ENCODE results near the gene C6orf89. TPM values are rescaled to one million over a fixed set of nuclear protein-coding genes. Genes with fewer than 3 reads are reported as not detected.

C6orf89 gene
- polyA plus RNA-seq, 2 of the 4 experiments (the other 2 are of a cell fraction) = 13.8 to 27.0 TPM

DNA sequence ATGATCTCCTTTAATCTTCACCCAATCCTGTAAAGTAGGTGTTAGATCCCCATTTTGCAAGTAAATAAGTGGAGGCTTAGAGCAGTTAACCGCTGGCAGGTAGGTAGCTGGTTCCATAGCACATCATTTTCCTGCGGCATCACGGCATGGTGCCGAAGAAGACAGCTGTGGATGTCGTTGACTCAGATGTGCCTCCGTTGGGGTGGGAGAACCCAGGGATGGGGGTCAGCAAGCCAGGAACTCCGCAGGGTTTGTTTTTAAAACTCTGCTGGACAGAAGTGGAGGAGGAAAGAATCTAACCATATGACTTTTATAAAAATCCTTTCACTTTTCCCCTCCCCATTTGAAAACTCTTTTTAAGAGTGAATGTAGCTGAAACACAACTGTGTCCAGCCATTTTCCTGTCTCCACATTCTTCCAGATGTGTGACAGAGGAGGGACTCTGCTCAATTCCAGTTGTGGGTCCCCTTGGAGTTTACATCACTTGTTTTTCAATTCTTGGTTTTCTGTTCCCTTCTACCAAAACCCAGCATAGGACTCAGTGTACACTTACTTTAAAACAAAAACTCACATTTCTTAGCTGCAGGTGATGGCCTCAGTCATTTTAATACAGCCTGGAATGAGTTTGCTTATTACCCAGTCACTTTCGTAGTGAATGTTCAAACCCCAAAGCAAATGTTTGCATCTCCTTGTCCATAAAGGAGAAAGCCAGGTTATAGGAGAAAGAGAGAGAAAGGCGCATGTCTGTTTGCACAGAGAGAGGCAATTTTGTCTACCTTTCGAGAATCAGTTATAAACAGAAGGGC lies 41.2 kb downstream of the C6orf89 start:
- WGBS (ENCODE audit: missing lambda C conversion rate) = 87% methylated on average over 10 of the region's 10 CpGs
- no peaks in the 10 kb centered on the region for H3K9me3 ChIP-seq
- POLR2A ChIA-PET = no interaction called here
- H3K4me2 ChIP-seq = no peak overlapping the region
- ATAC-seq = no peak
- H3K4me3 ChIP-seq = no peak overlapping the region
- no peaks in the 10 kb centered on the region for H3K4me1 ChIP-seq
- H3K27ac ChIP-seq = no peak overlapping the region
- CTCF ChIA-PET = interaction anchor here (0.6 to 1.4 kb wide), 4 partner anchors 13 to 239 kb away, joined by 3 to 4 read pairs (median 4); partner anchors contain the start of gene C6orf89
- no peak for DNase-seq (ENCODE audit: low read depth in 1 of 2, low spot score in 1 of 2)
- no peak for FAIRE-seq
- TF ChIP-seq HOXA7 (CRISPR knock-in tag; IDR thresholded peaks at IDR 0.05) = no peak
- no peak for TF ChIP-seq SMC3 (IDR thresholded peaks at IDR 0.05)
- no peak for TF ChIP-seq HEYL (CRISPR knock-in tag; IDR thresholded peaks at IDR 0.05)
- TF ChIP-seq MYC (IDR thresholded peaks at IDR 0.05; ENCODE audit: borderline replicate concordance, low read length) = no peak
- TF ChIP-seq MAFK (IDR thresholded peaks at IDR 0.05; ENCODE audit: partially characterized antibody) = no peak
- TF ChIP-seq, protein P1, sequence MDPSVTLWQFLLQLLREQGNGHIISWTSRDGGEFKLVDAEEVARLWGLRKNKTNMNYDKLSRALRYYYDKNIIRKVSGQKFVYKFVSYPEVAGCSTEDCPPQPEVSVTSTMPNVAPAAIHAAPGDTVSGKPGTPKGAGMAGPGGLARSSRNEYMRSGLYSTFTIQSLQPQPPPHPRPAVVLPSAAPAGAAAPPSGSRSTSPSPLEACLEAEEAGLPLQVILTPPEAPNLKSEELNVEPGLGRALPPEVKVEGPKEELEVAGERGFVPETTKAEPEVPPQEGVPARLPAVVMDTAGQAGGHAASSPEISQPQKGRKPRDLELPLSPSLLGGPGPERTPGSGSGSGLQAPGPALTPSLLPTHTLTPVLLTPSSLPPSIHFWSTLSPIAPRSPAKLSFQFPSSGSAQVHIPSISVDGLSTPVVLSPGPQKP (IDR thresholded peaks at IDR 0.05; ENCODE audit: low read depth, low read length) = no peak
- no peak for TF ChIP-seq NR3C1 (IDR thresholded peaks at IDR 0.05)
- TF ChIP-seq, protein P2, sequence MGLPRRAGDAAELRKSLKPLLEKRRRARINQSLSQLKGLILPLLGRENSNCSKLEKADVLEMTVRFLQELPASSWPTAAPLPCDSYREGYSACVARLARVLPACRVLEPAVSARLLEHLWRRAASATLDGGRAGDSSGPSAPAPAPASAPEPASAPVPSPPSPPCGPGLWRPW (IDR thresholded peaks at IDR 0.05) = no peak
- TF ChIP-seq NPAS2 (CRISPR knock-in tag; IDR thresholded peaks at IDR 0.05; ENCODE audit: borderline replicate concordance) = no peak

DNA sequence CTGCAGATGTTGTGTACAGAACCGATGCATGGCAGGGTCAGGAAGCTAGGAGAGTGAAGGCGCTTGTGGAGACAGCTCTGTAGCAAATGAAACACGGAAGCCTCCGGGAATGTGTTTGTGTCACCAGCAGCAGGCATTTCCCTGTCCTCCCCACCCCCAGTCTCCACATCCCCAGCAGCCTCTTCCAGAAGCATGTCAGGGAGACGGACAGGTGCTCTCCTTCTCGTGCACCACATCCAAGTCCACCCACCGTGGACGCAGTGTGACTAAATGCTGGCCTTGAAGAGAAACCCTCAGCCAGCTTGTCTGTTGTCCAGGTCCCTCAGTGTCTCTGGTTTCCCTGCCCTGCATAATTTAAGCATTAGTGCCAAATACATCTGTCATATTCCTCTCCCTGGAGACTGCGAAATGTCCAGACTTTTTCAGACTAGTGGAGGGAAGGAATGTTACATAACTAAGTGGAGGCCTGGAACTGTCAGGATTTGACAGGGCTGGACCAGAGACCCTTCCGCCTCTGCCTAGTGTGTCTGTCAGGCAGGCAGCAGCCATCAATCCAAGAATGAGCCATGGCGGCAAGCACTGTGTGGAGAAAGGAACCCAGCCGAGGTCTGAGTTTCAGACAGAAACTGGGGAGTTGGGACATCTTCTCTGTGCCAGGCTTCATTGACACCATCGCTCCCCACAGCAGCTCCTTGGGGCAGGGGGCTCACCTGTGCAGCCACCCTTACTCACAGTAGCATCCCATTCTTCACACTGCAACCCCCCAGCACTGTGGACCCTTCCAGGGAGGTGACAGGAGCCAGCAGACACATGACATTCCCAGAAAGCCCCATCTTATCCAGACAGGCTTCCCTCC lies 42.2 kb downstream of the C6orf89 start:
- no peak overlapping the region for H3K27ac ChIP-seq
- H3K4me3 ChIP-seq = no peak overlapping the region
- H3K9me3 ChIP-seq = no peaks in the 10 kb centered on the region
- WGBS (ENCODE audit: missing lambda C conversion rate) = 85% methylated on average over 13 of the region's 13 CpGs
- CTCF ChIA-PET = interaction anchor here (0.7 to 1.4 kb wide), 2 partner anchors 14 to 42 kb away, joined by 4 read pairs; partner anchors contain the start of gene C6orf89
- no peak overlapping the region for H3K4me2 ChIP-seq
- POLR2A ChIA-PET = no interaction called here
- FAIRE-seq (no peak), DNase-seq (ENCODE audit: low read depth in 1 of 2, low spot score in 1 of 2) (no peak), ATAC-seq (no peak)
- TF ChIP-seq HOXA7 (CRISPR knock-in tag; IDR thresholded peaks at IDR 0.05) (no peak), MAFK (IDR thresholded peaks at IDR 0.05; ENCODE audit: partially characterized antibody) (no peak), PHF8 (IDR thresholded peaks at IDR 0.05; ENCODE audit: borderline replicate concordance, low read depth) (no peak), POLR2A (IDR thresholded peaks at IDR 0.05; ENCODE audit: low read length) (no peak), HOXB13 (CRISPR knock-in tag; IDR thresholded peaks at IDR 0.05; ENCODE audit: low read depth) (no peak), FOSB (CRISPR knock-in tag; IDR thresholded peaks at IDR 0.05) (no peak)
- TF ChIP-seq, protein P3, sequence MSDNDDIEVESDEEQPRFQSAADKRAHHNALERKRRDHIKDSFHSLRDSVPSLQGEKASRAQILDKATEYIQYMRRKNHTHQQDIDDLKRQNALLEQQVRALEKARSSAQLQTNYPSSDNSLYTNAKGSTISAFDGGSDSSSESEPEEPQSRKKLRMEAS (IDR thresholded peaks at IDR 0.05) = no peak
- TF ChIP-seq, protein P4, sequence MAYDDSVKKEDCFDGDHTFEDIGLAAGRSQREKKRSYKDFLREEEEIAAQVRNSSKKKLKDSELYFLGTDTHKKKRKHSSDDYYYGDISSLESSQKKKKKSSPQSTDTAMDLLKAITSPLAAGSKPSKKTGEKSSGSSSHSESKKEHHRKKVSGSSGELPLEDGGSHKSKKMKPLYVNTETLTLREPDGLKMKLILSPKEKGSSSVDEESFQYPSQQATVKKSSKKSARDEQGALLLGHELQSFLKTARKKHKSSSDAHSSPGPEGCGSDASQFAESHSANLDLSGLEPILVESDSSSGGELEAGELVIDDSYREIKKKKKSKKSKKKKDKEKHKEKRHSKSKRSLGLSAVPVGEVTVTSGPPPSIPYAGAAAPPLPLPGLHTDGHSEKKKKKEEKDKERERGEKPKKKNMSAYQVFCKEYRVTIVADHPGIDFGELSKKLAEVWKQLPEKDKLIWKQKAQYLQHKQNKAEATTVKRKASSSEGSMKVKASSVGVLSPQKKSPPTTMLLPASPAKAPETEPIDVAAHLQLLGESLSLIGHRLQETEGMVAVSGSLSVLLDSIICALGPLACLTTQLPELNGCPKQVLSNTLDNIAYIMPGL (CRISPR knock-in tag; IDR thresholded peaks at IDR 0.05; ENCODE audit: borderline replicate concordance) = no peak
- TF ChIP-seq, protein P5, sequence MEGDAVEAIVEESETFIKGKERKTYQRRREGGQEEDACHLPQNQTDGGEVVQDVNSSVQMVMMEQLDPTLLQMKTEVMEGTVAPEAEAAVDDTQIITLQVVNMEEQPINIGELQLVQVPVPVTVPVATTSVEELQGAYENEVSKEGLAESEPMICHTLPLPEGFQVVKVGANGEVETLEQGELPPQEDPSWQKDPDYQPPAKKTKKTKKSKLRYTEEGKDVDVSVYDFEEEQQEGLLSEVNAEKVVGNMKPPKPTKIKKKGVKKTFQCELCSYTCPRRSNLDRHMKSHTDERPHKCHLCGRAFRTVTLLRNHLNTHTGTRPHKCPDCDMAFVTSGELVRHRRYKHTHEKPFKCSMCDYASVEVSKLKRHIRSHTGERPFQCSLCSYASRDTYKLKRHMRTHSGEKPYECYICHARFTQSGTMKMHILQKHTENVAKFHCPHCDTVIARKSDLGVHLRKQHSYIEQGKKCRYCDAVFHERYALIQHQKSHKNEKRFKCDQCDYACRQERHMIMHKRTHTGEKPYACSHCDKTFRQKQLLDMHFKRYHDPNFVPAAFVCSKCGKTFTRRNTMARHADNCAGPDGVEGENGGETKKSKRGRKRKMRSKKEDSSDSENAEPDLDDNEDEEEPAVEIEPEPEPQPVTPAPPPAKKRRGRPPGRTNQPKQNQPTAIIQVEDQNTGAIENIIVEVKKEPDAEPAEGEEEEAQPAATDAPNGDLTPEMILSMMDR (IDR thresholded peaks at IDR 0.05) = no peak
- no peaks in the 10 kb centered on the region for H3K4me1 ChIP-seq
